Upper lobe of right lung (tissue), 1 donor: ENCODE results near the gene LRRC8B. TPM values are rescaled to one million over a fixed set of nuclear protein-coding genes. Genes with fewer than 3 reads are reported as not detected.
"Not testable (repeated sequence)": the region's sequence is repeated elsewhere in the genome, so short reads cannot be mapped to it uniquely, and the experiment has no call there.

Experiments used
- ATAC-seq: fragments of 200-7000 bp; cut with Tn5 transposase; one replicate; pipeline ENCODE4 v1.9.1; 2020; ENCODE audit warnings: mild to moderate bottlenecking, moderate library complexity
- DNase-seq: peaks from one replicate; pipeline ENCODE4 v3.0.0-alpha.2; 2020
- H3K27ac ChIP-seq: fragments of 200-600 bp; one replicate; pipeline ENCODE4 v1.8.0; 2022
- H3K27me3 ChIP-seq: fragments of 200-600 bp; one replicate; pipeline ENCODE4 v1.8.0; 2022; ENCODE audit warnings: mild to moderate bottlenecking
- H3K36me3 ChIP-seq: fragments of 200-600 bp; one replicate; pipeline ENCODE4 v1.8.0; 2022
- H3K4me1 ChIP-seq: fragments of 200-600 bp; one replicate; pipeline ENCODE4 v1.8.0; 2022
- H3K4me3 ChIP-seq: fragments of 200-600 bp; one replicate; pipeline ENCODE4 v1.8.0; 2022; ENCODE audit warnings: mild to moderate bottlenecking
- H3K9me3 ChIP-seq: fragments of 200-600 bp; one replicate; pipeline ENCODE4 v1.8.0; 2022
- intact Hi-C: fragments of 100-400 bp; cut with DNase I; formaldehyde crosslinking; loops from one replicate; pipeline ENCODE4 v1.11.0; 2022
- total RNA-seq: library from RNA; stranded (reverse); fragmentation: NEBNext Ultra II Directional; extraction: Animal tissue kit (Norgen Biotek cat#: 25700); gene quantifications from one replicate; pipeline ENCODE4 v1.2.1, GENCODE V29; 2021
- TF ChIP-seq, protein P1 (sequence below): fragments of 200-600 bp; IDR thresholded peaks from one replicate; pipeline ENCODE4 v1.8.0; 2022; ENCODE audit warnings: antibody characterized with exemption
- donor health status: DM: no; HTN: yes; CAD: no; lungs with severe emphysema.

The LRRC8B gene
- total RNA-seq, 1 donor from 2014 or later = 22.3 TPM

DNA sequence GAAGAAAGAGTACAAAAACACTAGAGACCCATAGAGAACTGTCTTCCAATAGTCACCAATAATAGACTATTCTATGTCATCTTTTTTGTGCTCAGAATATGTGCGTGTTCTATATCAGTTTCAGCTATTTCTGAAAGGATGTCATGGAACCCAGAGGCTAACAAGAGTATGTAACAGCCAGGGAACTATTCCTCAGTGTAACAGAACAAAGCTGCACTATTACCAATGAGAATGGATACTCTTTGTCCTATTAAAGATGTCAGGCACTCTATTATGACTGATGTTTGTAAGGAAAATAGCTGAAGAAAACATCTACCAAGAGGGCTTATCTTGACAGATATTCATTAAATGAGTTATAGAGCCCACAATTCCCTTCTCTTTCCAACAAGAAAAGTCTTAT lies 99.7 kb downstream of the LRRC8B start:
- no peak overlapping the region for H3K4me3 ChIP-seq
- no peaks in the 10 kb centered on the region for H3K27me3 ChIP-seq
- TF ChIP-seq, protein P1, sequence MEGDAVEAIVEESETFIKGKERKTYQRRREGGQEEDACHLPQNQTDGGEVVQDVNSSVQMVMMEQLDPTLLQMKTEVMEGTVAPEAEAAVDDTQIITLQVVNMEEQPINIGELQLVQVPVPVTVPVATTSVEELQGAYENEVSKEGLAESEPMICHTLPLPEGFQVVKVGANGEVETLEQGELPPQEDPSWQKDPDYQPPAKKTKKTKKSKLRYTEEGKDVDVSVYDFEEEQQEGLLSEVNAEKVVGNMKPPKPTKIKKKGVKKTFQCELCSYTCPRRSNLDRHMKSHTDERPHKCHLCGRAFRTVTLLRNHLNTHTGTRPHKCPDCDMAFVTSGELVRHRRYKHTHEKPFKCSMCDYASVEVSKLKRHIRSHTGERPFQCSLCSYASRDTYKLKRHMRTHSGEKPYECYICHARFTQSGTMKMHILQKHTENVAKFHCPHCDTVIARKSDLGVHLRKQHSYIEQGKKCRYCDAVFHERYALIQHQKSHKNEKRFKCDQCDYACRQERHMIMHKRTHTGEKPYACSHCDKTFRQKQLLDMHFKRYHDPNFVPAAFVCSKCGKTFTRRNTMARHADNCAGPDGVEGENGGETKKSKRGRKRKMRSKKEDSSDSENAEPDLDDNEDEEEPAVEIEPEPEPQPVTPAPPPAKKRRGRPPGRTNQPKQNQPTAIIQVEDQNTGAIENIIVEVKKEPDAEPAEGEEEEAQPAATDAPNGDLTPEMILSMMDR = no peak
- no peak overlapping the region for H3K27ac ChIP-seq
- no peaks in the 10 kb centered on the region for H3K9me3 ChIP-seq
- intact Hi-C loops = no loop called here
- ATAC-seq (no peak), DNase-seq (no peak)
- H3K4me1 ChIP-seq = no peaks in the 10 kb centered on the region
- H3K36me3 ChIP-seq = no peaks in the 10 kb centered on the region

GRCh38 chr1:89624715-89625323 lies 100.2 kb downstream of the LRRC8B start:
- Histone ChIP-seq H3K36me3 (no peaks in the 10 kb centered on the region), H3K27ac (no peak overlapping the region), H3K4me3 (no peak overlapping the region), H3K27me3 (no peaks in the 10 kb centered on the region), H3K9me3 (no peaks in the 10 kb centered on the region), H3K4me1 (no peaks in the 10 kb centered on the region)
- TF ChIP-seq, protein P1 = no peak
- no peak for ATAC-seq
- intact Hi-C loops = no loop called here
- DNase-seq = no peak

DNA sequence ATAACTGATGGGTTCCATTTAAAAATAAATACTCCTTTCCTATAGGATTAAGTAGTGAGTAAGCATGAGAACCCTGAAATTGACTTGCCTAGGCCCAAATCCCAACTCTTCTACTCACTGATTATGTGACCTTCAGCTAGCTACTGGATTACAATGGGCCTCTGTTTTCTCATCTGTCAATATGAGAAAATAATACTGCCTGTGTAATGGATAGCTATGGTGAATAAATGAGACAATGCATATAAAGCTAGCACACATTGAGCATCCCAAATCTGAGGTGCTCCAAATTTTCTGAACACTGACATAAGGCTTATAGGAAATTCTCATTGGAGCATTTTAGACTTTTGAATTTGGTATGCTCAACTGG lies 103.0 kb downstream of the LRRC8B start:
- H3K4me1 ChIP-seq = peaks cover 6% of the 10 kb centered on the region
- DNase-seq (no peak), ATAC-seq (no peak)
- no peaks in the 10 kb centered on the region for H3K9me3 ChIP-seq
- TF ChIP-seq, protein P1 = no peak
- intact Hi-C loops = no loop called here
- no peaks in the 10 kb centered on the region for H3K36me3 ChIP-seq
- no peaks in the 10 kb centered on the region for H3K27me3 ChIP-seq
- no peak overlapping the region for H3K27ac ChIP-seq
- H3K4me3 ChIP-seq = no peak overlapping the region

GRCh38 chr1:89629146-89629545 lies 104.5 kb downstream of the LRRC8B start:
- TF ChIP-seq, protein P1 = no peak
- no peak overlapping the region for H3K4me3 ChIP-seq
- no peak for DNase-seq
- H3K27ac ChIP-seq = no peak overlapping the region
- H3K9me3 ChIP-seq = no peaks in the 10 kb centered on the region
- no peak for ATAC-seq
- H3K4me1 ChIP-seq = peaks cover 6% of the 10 kb centered on the region
- no peaks in the 10 kb centered on the region for H3K27me3 ChIP-seq
- H3K36me3 ChIP-seq = no peaks in the 10 kb centered on the region
- intact Hi-C loops = no loop called here

DNA sequence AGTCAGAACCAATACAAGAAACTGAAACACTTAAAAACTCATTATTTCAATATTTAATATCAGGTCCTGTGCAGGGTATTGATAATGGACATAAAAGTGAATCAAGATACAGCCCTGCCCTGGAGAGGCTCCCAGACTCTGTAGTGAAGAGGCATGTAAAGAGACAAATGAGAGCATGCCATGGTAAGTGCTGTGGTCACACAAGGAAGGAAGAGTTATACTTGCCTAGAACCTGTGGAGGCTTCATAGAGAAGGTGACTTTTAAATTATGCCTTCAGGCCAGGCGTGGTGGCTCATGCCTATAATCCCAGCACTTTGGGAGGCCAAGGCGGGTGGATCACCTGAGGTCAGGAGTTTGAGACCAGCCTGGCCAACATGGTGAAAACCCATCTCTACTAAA lies 105.0 kb downstream of the LRRC8B start:
- DNase-seq, H3K27me3 ChIP-seq, H3K36me3 ChIP-seq, H3K9me3 ChIP-seq, intact Hi-C loops, H3K27ac ChIP-seq, H3K4me3 ChIP-seq, H3K4me1 ChIP-seq, ATAC-seq: not testable (repeated sequence)

- DNase-seq (no peak), ATAC-seq (no peak)
- Histone ChIP-seq H3K27ac (no peak overlapping the region), H3K9me3 (no peaks in the 10 kb centered on the region), H3K27me3 (no peaks in the 10 kb centered on the region), H3K4me1 (peaks cover 6% of the 10 kb centered on the region), H3K4me3 (no peak overlapping the region), H3K36me3 (no peaks in the 10 kb centered on the region)
- intact Hi-C loops = loop anchor here (5.0 kb wide), 1 partner anchor 132 kb away; no protein-coding TSS in a partner anchor
- TF ChIP-seq, protein P1 = no peak
Observed at GRCh38 chr1:89630048-89630447, 105.4 kb downstream of the LRRC8B start.
